Left ventricle myocardium superior (tissue), 1 donor: Measurements from ENCODE around the gene CDH20. TPM values are rescaled to one million over a fixed set of nuclear protein-coding genes. Genes with fewer than 3 reads are reported as not detected.

Experiments used
- ATAC-seq: fragments of 200-7000 bp; cut with Tn5 transposase; one replicate; pipeline ENCODE4 v1.9.1; 2020; ENCODE audit warnings: mild to moderate bottlenecking, moderate library complexity
- DNase-seq: peaks from one replicate; pipeline ENCODE4 v3.0.0-alpha.2; 2020
- intact Hi-C: fragments of 100-400 bp; cut with micrococcal nuclease; formaldehyde crosslinking; loops from one replicate; pipeline ENCODE4 v1.11.0; 2022
- long read RNA-seq: library from polyadenylated mRNA; unstranded; transcript quantifications from one replicate; pipeline ENCODE4 v2.0.0, GENCODE V29; 2021
- total RNA-seq: library from RNA; stranded (reverse); fragmentation: NEBNext Ultra II Directional; extraction: Animal tissue kit (Norgen Biotek cat#: 25700); gene quantifications from one replicate; pipeline ENCODE4 v1.2.1, GENCODE V29; 2021
- donor health status: DM: no; HTN: yes; CAD: no; lungs with severe emphysema.

Gene CDH20
- not detected for total RNA-seq
- long read RNA-seq, partial matches to known transcripts: 0 of 1 reads
- long read RNA-seq, other reads (novel, unspliced or antisense): 1 of 1 reads

- intact Hi-C loops: no loop called here
- ATAC-seq: no peak
- no peak for DNase-seq
Observed at GRCh38 chr18:61333271-61333745, at the start of gene CDH20. TSS of gene CDH20 (plus strand) at chr18:61333430.

DNA sequence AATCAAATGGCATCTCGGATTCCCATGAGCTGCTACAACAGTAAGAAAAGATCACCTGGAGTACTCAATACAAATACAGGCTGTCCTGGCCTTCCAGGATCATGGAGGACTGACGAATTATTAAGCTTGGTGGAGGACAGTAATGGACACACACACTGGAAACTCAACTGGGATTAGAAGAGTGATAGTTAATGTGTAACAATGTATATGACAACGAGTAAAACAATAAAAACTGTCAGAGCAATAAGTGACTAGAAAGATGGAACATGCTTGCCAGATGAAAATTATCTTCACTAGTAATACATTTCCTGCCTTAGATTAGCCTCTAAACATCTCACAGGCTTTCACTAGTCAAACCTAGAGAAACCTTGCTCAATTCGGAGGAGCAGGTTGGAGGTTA lies 49.2 kb upstream of the CDH20 start:
- intact Hi-C loops: no loop called here
- DNase-seq: no peak
- ATAC-seq: no peak

DNA sequence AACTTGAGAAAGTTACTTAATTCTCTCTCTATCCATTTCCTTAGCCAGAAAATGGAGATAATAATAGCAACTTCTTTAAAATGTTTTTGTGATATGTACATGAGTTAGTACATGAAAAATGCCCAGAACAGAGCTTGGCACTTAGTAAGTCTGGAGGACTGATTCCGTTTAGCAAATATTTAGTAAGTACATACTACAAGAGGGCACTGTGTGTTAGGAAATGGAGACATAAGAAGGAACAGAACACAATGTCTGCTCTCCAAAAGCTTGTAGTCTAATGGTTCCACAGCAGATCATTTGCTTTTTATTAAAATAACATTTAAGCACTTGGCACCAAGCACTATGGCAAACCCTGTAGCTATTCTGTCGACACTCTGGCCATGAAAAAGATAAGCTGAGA lies 47.5 kb upstream of the CDH20 start:
- no peak for DNase-seq
- intact Hi-C loops: no loop called here
- ATAC-seq: no peak

DNA sequence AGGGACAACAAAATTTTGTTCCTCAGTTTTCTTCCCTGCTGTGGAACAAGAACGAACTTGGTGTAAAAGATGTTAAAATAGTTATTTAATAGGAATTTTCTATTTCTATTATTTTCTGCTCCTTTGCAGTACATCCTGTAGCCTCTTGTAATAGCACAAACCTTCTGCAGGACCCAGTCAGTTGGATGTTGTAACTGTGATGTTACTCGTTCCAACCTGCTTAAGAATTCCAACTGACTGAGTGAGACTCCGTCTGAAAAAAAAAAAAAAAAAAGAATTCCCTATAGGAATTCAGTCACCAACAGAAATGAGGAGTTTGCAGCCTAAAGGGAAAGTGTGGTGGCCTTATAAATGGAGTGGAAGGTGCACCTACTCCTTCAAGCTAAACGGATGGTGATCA lies 46.4 kb upstream of the CDH20 start:
- intact Hi-C loops: no loop called here
- DNase-seq: no peak
- no peak for ATAC-seq

DNA sequence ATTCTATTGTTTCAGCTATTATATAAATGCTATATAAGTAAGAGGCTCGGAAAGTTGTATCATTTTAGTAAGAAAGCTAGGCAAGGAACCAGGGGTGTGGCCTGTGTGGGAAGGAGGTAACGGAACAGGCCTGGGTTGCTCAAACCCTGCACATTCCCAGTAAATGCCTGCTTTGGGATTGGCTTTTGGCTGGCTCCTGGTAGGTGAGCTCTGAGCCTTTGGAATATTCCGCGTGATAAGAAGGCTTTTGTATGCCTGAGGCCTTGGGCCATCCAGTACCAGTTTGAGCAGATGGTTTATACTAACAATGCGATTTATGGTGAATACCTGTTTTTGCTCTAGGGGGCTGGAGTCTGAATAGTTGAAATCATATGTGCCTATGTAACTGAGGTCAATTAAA lies 42.6 kb upstream of the CDH20 start:
- intact Hi-C loops: no loop called here
- DNase-seq (no peak), ATAC-seq (no peak)

DNA sequence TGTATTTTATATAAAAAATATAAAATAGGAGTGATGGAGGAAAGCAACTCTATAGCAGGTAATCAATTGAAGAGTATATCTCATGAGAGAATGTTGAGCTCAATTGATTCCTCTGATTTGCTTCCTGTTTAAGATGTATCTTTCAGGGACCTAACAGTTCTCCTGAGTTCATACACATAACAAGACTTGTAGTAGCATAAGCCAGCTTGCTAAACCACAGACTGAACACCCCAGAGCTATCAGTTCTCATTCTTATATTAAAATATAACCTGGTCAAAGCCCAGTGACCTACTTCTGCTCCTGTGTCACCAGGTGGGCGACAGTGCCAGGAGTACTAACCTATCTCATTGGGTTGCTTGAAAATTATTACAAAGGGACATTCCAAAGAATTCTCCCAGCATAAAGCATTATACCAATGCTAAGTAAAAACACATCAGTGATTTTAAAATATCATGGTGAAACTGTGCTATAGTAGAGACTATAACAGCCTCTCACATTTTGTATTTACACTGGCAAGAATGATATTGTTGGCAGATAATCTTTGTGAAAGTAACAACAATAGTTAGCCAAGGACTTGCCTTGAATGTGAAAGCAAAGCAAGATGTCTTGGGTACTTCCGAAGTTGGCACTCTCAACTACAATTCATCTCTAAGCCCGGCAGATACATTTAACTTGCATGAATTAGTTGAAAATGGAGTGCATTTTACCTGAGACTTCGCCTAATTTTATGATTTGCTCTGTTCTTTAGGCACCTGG lies 40.8 kb upstream of the CDH20 start:
- intact Hi-C loops: no loop called here
- ATAC-seq (no peak), DNase-seq (no peak)

DNA sequence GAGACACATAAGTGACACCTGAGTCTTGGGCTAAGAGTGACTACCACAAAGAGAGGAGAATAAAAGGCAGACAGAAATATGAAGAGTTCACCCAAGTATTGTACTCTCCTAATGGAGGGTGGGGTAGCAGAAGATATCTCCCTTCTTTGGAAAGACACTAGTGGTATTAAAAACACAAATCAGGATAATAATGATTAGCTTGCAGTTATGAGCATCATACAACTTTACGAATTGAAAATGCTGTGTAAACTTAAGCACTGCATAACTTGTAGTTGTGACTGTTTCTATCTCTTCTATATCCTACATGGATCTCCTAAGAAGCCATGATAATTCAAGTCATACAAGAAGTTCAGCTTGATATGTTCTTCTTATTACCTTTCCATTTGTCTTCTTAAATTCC lies 38.1 kb upstream of the CDH20 start:
- no peak for DNase-seq
- intact Hi-C loops: no loop called here
- ATAC-seq: no peak

- DNase-seq (no peak), ATAC-seq (no peak)
- intact Hi-C loops: no loop called here
Observed at GRCh38 chr18:61308004-61308403, 25.2 kb upstream of the CDH20 start.

- no peak for ATAC-seq
- intact Hi-C loops: no loop called here
- DNase-seq: no peak
Observed at GRCh38 chr18:61308795-61309393, 24.3 kb upstream of the CDH20 start.

- ATAC-seq: peak; percentile 69
- intact Hi-C loops: loop anchor here (10.0 kb wide), 1 partner anchor 182 kb away; no protein-coding TSS in a partner anchor
- DNase-seq: peak; percentile 60
Observed at GRCh38 chr18:61322265-61322873, 10.9 kb upstream of the CDH20 start.

DNA sequence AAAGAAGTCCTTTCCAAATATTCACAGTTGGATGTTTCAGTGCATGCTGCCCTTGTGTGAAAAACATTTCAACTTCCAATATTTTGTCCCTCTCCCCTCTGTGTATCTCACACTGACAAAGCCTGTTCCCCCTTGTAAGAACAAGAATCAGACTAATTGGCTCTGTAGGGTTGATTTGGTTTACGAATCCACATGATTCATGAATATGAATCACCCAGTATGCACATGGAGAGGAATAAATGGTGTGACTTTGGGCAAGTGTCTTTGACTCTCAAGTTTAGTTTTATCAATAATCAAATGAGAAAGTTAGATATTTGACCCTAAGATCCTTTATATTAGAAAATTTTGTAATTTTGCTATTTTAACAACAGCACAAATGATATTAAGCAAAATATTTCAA lies 9.3 kb upstream of the CDH20 start:
- intact Hi-C loops: loop anchor here (10.0 kb wide), 1 partner anchor 181 kb away; no protein-coding TSS in a partner anchor
- no peak for DNase-seq
- ATAC-seq: no peak

- ATAC-seq (no peak), DNase-seq (no peak)
- intact Hi-C loops: loop anchor here (10.0 kb wide), 1 partner anchor 178 kb away; no protein-coding TSS in a partner anchor
Observed at GRCh38 chr18:61326407-61326806, 6.8 kb upstream of the CDH20 start.

DNA sequence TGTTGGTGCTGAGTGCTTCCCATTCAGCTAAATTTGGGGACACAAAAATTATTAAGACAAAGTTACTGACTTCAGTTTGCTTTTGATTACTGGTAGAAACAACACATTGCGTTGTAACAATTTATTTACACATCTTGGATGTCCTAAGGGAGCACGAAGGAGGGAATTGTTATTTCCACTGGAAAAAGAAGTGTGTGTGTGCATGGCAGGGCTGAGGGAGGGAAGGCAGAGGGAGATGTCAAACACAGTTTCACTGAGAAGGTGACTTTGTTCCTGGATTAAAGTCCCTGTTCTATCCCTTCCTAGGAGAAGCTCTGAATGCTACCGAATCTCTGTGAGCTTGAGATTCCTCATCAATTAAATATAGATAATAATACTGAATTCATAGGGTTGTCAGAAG lies 3.8 kb upstream of the CDH20 start:
- DNase-seq: no peak
- intact Hi-C loops: loop anchor here (10.0 kb wide), 1 partner anchor 175 kb away; no protein-coding TSS in a partner anchor
- ATAC-seq: no peak

GRCh38 chr18:61331051-61331450 lies 2.2 kb upstream of the CDH20 start:
- intact Hi-C loops: no loop called here
- ATAC-seq: no peak
- DNase-seq: no peak

DNA sequence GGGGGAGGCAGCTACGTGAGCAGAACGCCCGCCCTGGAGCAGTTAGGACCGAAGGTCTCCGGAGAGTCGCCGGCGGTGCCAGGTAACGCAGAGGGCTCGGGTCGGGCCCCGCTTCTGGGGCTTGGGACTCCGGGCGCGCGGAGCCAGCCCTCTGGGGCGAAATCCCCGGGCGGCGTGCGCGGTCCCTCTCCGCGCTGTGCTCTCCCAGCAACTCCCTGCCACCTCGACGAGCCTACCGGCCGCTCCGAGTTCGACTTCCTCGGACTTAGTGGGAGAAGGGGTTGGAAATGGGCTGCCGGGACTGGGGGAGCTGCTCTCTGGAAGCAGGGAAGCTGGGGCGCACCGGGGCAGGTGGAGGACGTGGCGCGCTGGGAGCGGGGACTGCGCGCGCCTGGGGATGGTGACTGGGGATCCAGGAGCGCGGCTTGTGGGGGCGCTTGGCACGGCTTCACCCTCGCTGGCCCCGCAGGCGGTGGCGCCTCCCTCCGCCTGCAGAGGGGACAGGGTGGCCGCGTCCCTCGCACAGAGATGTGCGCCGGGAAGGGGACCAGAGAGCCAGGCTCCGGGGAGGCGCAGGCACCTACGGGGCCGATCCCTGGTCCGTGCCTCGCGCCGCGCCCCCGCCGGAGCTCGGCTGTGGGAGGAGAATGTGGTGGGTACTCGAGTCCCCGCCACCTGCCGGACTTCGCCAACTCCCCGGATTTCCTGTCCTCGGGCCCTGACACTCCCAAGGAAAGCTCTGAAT lies 688 bp downstream of the CDH20 start:
- intact Hi-C loops: no loop called here

DNA sequence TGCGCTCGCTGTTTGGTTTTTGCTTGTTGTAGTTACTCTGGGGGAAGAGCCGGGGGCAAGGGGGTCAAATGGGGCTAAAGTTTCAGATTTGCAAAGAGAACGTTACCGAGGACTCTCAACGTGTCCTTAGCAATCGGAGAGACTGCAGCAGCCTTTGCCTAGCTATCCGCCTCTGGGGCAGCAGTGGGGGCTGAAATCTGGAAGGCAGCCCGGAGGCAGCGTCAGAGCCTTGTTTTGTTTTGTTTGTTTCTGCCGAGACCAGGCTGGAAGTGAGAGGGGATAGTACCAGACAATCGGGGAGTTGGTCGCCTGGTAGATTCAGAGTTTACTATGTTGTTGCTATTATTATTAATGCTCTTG lies 1.2 kb downstream of the CDH20 start:
- intact Hi-C loops: no loop called here
- ATAC-seq (no peak), DNase-seq (no peak)

More for the DNA sequence above, 688 bp downstream of the CDH20 start:
- ATAC-seq: no peak
- peak; percentile 19 for DNase-seq

- peak; percentile 20 for DNase-seq
- intact Hi-C loops: no loop called here
- ATAC-seq: no peak
Observed at GRCh38 chr18:61334951-61335683, 1.9 kb downstream of the CDH20 start.

DNA sequence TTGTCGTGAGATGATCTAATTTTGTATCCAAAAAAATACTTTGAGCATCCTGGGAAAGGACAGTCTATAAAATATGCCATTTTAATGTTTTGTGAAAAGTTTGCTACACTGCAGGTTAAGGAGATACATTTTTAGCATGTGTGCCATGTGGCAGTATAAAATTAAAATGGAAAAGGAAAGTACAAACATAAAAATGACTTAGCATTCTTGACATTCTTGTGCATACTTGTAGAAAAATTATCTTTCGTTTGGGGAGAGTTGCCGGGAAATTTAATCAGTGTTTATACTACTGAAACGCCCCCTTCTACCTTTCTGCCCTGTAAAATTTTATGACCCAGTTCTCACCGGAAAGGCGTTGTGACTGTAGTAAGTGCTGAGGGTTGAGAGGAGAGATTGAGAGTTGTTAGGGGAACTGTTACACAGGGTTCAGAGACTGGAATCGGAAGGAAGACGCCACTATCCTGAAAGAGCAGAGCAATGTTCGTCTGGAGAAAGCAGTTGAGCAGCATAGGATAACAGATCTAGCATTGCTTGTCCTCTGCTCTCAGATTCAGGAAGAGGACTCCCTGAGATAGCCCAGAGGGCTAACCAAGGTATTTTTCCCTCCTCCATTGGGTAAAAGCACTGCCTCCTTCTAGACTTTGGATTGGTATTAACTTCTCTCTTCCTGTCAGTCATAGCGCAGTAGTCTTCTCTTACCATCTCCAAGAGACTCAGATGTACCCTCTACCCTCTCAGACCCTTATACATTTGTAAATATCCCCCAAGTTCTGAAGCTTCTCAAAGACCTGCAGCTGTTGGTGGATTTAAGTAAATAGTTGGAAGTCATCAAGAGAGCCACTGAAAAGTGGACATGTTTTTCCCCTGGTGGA lies 2.7 kb downstream of the CDH20 start:
- intact Hi-C loops: no loop called here

More for the DNA sequence above, 2.7 kb downstream of the CDH20 start:
- DNase-seq (no peak), ATAC-seq (no peak)
